K562 (cell line): ENCODE measurements around the gene SIMC1. TPM values are rescaled to one million over a fixed set of nuclear protein-coding genes. Genes with fewer than 3 reads are reported as not detected.

Experiments used
- CBFB ChIP-seq: sonication (generic); formaldehyde crosslinking; IDR thresholded peaks from 2 replicates; pipeline ENCODE4 v1.4.0; 2020; ENCODE audit warnings: mild to moderate bottlenecking, missing genetic modification reagents
- CBX1 ChIP-seq: sonication (generic); IDR thresholded peaks from 2 replicates; pipeline ENCODE4 v1.6.1; 2016; ENCODE audit warnings: antibody characterized with exemption, low read depth, mild to moderate bottlenecking
- CCAR2 ChIP-seq: fragments of 200-400 bp; formaldehyde crosslinking; IDR thresholded peaks from 2 replicates; pipeline ENCODE4 v1.6.1; 2017; ENCODE audit warnings: mild to moderate bottlenecking, low read depth, low read length
- CEBPG ChIP-seq, 3 experiments: fragments of 200-800 bp in 1 of 3; sonication (Bioruptor generic) in 1 of 3; sonication (generic) in 1 of 3; formaldehyde crosslinking in 1 of 3; IDR thresholded peaks in 2 of 3; conservative IDR thresholded peaks in 1 of 3; 2 replicates each; pipeline versions ENCODE4 v1.6.1 to v1.8.0; 2016 to 2022; ENCODE audit warnings: missing compliant biosample characterization in 2 of 3, missing genetic modification characterization in 2 of 3, mild to moderate bottlenecking in 1 of 3, missing genetic modification reagents in 1 of 3
- CEBPZ ChIP-seq: fragments of 150-350 bp; IDR thresholded peaks from 2 replicates; pipeline ENCODE4 v1.6.1; 2014; ENCODE audit warnings: low read depth, mild to moderate bottlenecking, low read length, borderline replicate concordance
- CREB1 ChIP-seq, 2 experiments: sonication (generic) in 1 of 2; formaldehyde crosslinking in 1 of 2; IDR thresholded peaks; 2 replicates each; pipeline versions ENCODE4 v1.6.1 to v1.8.0; 2012 to 2022; ENCODE audit warnings: inconsistent platforms in 1 of 2, mild to moderate bottlenecking in 1 of 2, missing genetic modification reagents in 1 of 2, moderate library complexity in 1 of 2
- ELK3 ChIP-seq: fragments of 450-650 bp; formaldehyde crosslinking; IDR thresholded peaks from 2 replicates; pipeline ENCODE4 v1.4.0; 2020; ENCODE audit warnings: mild to moderate bottlenecking
- GTF2B ChIP-seq: IDR thresholded peaks from 2 replicates; pipeline ENCODE4 v1.6.1; 2011; ENCODE audit not compliant: insufficient read length; ENCODE audit errors: extremely low read depth
- HDGF ChIP-seq: fragments of 450-650 bp; IDR thresholded peaks from 2 replicates; pipeline ENCODE4 v1.6.1; 2016
- HOMEZ ChIP-seq: fragments of 250-450 bp; sonication (Bioruptor Pico); IDR thresholded peaks from 2 replicates; pipeline ENCODE4 v1.4.0; 2020; ENCODE audit warnings: mild to moderate bottlenecking, moderate library complexity
- IFI16 ChIP-seq: fragments of 250-450 bp; sonication (Bioruptor Pico); IDR thresholded peaks from 2 replicates; pipeline ENCODE4 v2.1.2; 2022; ENCODE audit warnings: mild to moderate bottlenecking, inconsistent platforms
- KAT7 ChIP-seq: sonication (generic); formaldehyde crosslinking; IDR thresholded peaks from 2 replicates; pipeline ENCODE4 v1.8.0; 2022; ENCODE audit warnings: missing genetic modification reagents, mild to moderate bottlenecking, borderline replicate concordance
- NCOA2 ChIP-seq, 2 experiments: fragments of 450-650 bp; IDR thresholded peaks; 2 replicates each; pipeline ENCODE4 v1.6.1; 2018; ENCODE audit warnings: mild to moderate bottlenecking in 2 of 2, moderate library complexity in 1 of 2; ENCODE audit not compliant: partially characterized antibody in 2 of 2
- NFYB ChIP-seq: IDR thresholded peaks from 2 replicates; pipeline ENCODE4 v1.6.1; 2011; ENCODE audit warnings: mild to moderate bottlenecking, moderate library complexity; ENCODE audit not compliant: insufficient read length; ENCODE audit errors: extremely low read depth
- RBBP5 ChIP-seq: fragments of 200-600 bp; sonication (generic); IDR thresholded peaks from 2 replicates; pipeline ENCODE4 v1.6.1; 2012; ENCODE audit warnings: borderline replicate concordance, mild to moderate bottlenecking, low read length, control low read depth, inconsistent platforms; ENCODE audit not compliant: insufficient read depth, poor library complexity, severe bottlenecking
- TAF9B ChIP-seq: fragments of 450-650 bp; IDR thresholded peaks from 2 replicates; pipeline ENCODE4 v1.6.1; 2018; ENCODE audit warnings: mild to moderate bottlenecking; ENCODE audit not compliant: partially characterized antibody
- ZBED1 ChIP-seq: IDR thresholded peaks from 2 replicates; pipeline ENCODE4 v1.6.1; 2014
- ZFX ChIP-seq: sonication (generic); formaldehyde crosslinking; IDR thresholded peaks from 2 replicates; pipeline ENCODE4 v1.8.0; 2022; ENCODE audit warnings: mild to moderate bottlenecking, missing genetic modification reagents, moderate library complexity
- ZNF143 ChIP-seq: sonication (generic); formaldehyde crosslinking; IDR thresholded peaks from 2 replicates; pipeline ENCODE4 v1.9.0; 2022; ENCODE audit warnings: mild to moderate bottlenecking, missing genetic modification reagents
- ZNF780A ChIP-seq: fragments of 250-450 bp; sonication (Bioruptor Pico); IDR thresholded peaks from 2 replicates; pipeline ENCODE4 v1.5.0; 2021; ENCODE audit warnings: mild to moderate bottlenecking
- polyA plus RNA-seq, 8 experiments: library from polyadenylated mRNA; depleted of rRNA in 4 of 8; stranded (reverse) in 5 of 8; unstranded in 3 of 8; fragments of >200 nt; fragmentation: Nextera tagmentation in 2 of 8; fragmentation: Illumina TruSeq in 1 of 8; extraction: Ambion mirVana in 2 of 8; extraction: Trizol in 1 of 8; gene quantifications; 2 replicates each; pipeline versions ENCODE4 v1.2.1 to v1.2.3, GENCODE V29; 2011 to 2014; ENCODE audit warnings: inconsistent platforms in 1 of 8, missing spikeins in 1 of 8
- total RNA-seq, 7 experiments: library from RNA; depleted of rRNA in 6 of 7; stranded (reverse); fragments of >200 nt in 6 of 7; fragmentation: Illumina TruSeq in 2 of 7; extraction: Trizol in 2 of 7; gene quantifications; 2 replicates each; pipeline versions ENCODE4 v1.2.1 to v1.2.3, GENCODE V29; 2011 to 2021; ENCODE audit warnings: low replicate concordance in 1 of 7
- TF ChIP-seq, protein P1 (sequence below): sonication (generic); formaldehyde crosslinking; IDR thresholded peaks from 2 replicates; pipeline ENCODE4 v1.9.0; 2022; ENCODE audit warnings: mild to moderate bottlenecking, missing genetic modification reagents

Gene SIMC1
- total and polyA plus RNA-seq, 9 of the 15 experiments (the other 6 are each of a cell fraction or from before 2014, with no cell fraction given), result 7.2 to 36.3 (median 14.7) TPM

DNA sequence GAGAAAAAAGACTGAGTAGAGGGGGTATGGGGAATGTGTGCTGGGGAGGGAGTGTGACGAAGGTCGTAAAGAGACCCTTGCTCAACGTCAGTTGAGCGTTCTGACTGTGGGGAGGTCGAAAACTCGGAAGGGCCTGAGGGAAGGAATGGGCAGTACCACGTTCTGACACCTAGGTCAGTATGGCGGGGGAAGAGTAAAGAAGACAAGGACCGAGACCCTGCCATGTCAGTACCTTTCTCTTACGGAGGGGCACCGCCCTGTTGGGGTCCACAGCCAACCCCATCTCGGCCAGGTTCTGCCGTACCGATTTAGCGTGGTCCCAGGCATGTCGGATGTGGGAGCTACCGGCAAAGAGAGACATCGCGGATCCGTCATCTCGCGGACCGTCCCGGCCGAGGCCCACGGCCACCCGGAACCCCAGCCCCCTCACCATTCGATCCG lies 149.8 kb downstream of the SIMC1 start (continued):
- TF ChIP-seq NFYB (no peak), ZFX (0 out of 2 replicates have a peak, but pooled peaks have one; percentile 4), ZBED1 (no peak), HOMEZ (CRISPR knock-in tag) (no peak), ZNF780A (CRISPR knock-in tag) (no peak), CCAR2 (no peak), CEBPG (CRISPR knock-in tag; IDR thresholded peaks at IDR 0.05) (0 out of 2 replicates have a peak, but pooled peaks have one; percentile 17), CEBPG (tag; conservative IDR thresholded peaks at IDR 0.05 in 1 of 2, IDR thresholded peaks at IDR 0.05 in 1 of 2) (no peak), KAT7 (CRISPR knock-in tag) (no peak), HDGF (no peak), GTF2B (no peak), NCOA2 (IDR thresholded peaks at IDR 0.05; ENCODE audit: partially characterized antibody in 2 of 2) (no peak), TAF9B (no peak), IFI16 (CRISPR knock-in tag) (no peak), ZNF143 (CRISPR knock-in tag) (no peak), ELK3 (no peak), CBFB (CRISPR knock-in tag) (no peak), CBX1 (no peak), CEBPZ (no peak), RBBP5 (peak; percentile 65), CREB1 (IDR thresholded peaks at IDR 0.05) (no peak), CREB1 (CRISPR knock-in tag; IDR thresholded peaks at IDR 0.05) (no peak)
- TF ChIP-seq, protein P1, sequence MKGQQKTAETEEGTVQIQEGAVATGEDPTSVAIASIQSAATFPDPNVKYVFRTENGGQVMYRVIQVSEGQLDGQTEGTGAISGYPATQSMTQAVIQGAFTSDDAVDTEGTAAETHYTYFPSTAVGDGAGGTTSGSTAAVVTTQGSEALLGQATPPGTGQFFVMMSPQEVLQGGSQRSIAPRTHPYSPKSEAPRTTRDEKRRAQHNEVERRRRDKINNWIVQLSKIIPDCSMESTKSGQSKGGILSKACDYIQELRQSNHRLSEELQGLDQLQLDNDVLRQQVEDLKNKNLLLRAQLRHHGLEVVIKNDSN (CRISPR knock-in tag), result 0 out of 2 replicates have a peak, but pooled peaks have one; percentile 6
